HG02840 (cell line): ENCODE results near the gene TK2.
"Not testable (repeated sequence)": the region's sequence is repeated elsewhere in the genome, so short reads cannot be mapped to it uniquely, and the experiment has no call there.

ENCODE experiments used
- ATAC-seq: cut with Tn5 transposase; IDR thresholded peaks from one replicate; pipeline ENCODE4 v1.9.1; 2021; ENCODE audit warnings: mild to moderate bottlenecking, moderate library complexity, moderate number of reproducible peaks; ENCODE audit not compliant: unreplicated experiment, low FRiP score

Gene TK2

DNA sequence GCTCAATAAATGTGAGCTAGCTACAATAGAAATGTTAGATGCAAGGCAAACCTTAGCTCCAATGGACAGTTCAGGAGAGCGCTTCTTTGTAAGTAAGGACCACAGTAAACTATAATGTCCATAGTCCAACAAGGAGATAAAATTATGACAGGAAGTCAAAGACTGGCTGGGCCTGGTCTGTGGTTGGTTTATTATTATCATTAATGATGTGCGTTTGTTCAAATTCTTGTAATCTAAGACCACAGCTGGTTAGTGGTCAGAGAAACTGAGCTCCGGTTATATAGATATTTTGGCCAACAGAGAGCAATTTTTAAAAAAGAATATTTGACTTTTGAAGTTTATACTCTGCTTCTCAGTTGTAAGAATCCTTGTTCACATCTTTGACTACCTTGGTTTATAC, 24.6 kb upstream of the TK2 start:
- ATAC-seq, result no peak

DNA sequence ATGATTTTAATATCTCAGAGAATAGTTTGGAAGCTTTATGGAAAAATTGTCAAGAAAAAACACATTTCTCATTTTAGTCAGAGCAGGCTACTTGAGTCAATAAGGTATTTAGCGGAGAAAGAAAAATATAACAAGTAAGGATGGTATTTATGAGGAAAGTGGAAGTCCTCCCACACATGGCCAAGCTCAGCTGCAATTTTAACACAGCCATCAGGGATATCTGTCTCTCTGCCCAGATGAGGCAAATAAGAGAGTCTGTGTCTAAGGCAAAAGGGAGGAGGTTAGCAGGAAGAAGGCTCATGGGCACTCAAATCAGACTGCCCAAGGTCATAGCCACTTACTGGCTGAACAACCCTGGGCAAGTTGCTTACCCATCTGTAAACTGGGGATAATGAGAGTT, 24.2 kb upstream of the TK2 start:
- ATAC-seq, result no peak

DNA sequence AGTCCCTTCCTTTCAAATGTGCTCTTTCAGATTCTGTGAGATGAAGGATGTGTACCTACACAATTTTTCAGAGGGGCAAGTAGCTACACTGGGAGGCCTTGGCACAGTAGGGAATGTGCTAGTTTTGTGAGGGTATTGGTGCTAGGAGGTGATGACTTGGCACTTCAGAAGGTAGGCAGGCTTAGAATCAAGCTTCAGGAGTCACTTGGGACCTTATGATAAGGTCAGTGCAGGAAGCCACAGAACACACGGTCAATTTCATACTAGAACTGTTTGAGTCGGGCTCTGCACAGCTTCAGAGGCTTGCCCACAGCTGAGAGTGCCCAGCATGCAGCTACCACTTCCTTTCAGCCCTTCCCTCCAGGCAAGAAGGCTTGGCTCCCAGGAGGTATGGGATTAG, 22.4 kb upstream of the TK2 start:
- no peak for ATAC-seq

DNA sequence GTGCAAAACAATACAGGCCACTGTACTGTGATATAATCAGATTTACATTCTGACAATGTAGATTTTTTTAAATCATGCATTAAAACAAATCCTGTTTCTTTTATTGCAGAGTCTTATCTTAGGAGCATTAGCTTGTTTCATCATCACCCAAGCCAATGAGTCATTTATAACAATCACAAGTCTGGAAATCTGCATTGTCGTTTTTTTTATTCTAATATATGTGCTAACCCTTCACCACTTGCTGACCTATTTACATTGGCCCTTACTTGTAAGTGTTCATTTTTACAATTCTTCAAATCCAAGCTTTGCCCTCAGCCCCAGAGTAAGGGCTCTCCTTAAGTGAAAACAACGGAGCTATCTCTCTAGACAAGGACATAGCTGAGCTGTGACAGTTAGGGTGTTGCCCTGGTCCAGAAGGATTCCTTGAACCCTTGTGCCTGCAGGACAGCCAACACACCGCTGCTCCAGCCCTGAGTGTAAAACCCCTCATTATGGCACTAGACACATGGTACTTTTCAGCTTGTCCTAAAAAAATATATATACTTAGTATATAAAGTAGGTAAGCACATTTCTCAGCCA, 20.0 kb upstream of the TK2 start:
- no peak for ATAC-seq

DNA sequence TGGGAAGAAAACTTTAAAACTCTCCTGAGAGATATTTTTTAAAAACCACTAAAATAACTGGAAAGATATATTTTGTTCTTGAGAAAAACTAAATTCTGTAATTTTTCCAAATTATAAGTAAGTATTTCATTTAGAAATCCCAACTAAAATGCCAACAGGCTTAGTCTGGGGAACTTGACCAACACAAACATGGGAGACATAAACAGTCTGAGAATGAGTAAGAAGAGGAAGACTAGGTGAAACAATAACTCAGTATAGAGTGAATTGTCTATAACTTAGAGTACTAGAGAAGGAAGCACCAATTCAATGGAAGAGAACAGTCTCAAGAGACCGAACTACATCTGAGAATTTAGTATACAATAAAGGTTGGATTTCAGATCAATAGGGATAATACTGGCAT, 19.2 kb upstream of the TK2 start:
- ATAC-seq, result no peak

DNA sequence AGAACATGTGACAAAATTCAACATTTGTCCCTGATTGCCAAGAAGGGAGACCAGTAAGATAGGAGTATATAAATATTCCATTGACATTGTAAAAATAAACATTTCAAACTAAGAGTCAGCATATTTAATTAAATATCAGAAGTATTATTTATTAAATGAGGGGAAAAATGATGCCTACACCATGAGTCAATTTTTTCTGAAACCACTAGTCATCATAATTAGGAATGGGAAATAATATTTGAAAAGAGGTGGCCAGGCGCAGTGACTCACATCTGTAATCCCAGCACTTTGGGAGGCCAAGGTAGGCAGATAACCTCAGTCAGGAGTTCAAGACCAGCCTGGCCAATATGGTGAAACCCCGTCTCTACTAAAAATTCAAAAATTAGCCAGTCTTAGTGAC, 18.4 kb upstream of the TK2 start:
- no peak for ATAC-seq

DNA sequence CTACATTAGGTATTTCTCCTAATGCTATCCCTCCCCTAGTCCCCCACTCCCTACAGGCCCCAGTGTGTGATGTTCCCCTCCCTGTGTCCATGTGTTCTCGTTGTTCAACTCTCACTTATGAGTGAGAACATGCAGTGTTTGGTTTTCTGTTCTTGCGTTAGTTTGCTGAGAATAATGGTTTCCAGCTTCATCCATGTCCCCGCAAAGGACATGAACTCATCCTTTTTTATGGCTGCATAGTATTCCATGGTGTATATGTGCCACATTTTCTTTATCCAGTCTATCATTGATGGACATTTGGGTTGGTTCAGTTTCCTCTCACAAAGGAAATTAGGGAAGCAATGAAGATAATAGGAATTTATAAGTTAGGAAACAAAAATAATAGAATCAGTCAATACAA, 17.3 kb upstream of the TK2 start:
- ATAC-seq, result not testable (repeated sequence)

DNA sequence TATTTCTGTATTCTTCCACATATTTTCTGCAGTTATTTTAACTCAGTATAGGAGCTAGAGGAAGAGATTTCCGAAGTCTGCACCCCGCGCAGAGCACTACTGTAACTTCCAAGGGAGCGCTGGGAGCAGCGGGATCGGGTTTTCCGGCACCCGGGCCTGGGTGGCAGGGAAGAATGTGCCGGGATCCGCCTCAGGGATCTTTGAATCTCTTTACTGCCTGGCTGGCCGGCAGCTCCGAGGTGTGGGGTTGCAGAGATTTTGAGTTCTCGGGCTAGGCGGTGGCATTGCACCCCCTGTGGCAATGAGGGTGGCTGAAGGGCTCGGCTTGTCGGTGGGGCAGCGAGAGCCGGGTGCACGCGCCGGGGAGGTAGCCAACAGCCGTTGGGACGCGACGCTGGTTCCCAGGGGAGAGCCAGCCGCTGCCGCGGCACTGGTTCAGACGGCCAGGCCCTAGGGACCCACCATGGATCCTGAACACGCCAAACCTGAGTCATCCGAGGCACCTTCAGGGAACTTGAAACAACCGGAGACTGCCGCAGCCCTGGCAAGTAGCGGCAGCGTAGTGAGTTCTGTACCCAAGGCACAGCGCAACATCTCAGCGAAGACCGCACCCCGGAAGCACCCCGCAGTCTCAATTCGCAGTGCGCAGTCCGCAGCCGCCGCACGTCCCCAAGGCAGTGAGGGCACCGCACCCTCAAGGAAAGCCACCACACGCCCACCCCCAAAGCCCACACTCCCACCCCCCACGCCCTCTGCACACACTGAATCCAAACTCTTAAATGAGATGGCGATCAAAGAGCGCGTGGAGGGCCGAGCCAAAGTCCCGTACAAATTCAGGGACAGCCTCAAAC, 16.4 kb upstream of the TK2 start, which contains the start of gene CMTM1:
CMTM1 (plus strand) TSS at position 389 of the 851 bp plus-strand sequence; CDS start at position 464, 75 bp downstream.
- ATAC-seq, result no peak

DNA sequence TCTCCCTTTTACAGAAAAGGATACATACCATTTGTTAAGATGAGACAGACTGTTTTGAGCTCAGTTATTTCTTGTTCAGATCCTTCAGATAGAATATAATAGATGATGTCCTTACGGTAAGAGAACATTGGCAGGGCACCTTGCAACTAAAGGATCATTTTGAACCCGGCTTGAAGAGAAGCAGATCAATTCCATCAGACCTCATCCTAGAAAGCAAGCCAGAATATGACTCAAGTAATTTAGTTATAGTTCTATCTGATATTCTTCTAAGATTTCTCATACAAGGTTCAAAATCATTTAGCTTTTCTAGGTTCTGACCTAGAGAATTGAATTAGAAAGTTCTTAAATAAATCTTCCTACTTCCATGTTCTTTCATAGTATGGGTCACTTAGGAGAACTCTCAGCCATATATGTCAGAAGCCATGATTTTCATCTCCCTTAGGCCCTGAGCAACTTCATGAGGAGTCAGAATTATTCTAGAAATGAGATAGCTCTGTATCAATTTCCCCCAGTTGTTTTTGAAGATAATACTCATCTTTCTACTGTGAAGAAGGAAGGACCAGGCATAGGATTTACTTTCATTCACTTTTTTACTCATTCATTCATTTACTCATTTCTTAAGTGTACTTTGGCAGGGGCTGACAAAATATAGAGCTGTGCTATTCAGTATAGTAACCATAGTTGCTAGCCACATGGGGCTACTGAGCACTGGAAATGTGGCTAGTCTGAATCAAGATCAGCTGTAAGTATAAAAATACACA, 13.8 kb upstream of the TK2 start:
- no peak for ATAC-seq

DNA sequence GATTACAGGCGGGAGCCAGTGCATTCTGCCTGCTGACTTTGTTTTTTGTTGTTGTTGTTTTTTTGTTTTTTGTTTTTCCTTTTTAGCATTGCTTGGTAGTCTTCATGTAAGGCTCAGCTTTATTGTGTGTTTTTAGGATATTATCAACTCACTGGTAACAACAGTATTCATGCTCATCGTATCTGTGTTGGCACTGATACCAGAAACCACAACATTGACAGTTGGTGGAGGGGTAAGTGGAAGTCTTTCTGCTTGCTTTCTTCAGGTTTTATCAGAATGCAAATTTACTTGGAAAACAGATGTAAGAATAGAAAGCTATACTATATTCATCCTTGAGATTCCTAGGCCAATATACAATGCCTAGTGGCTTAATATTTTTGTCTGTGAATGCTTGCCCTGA, 13.1 kb upstream of the TK2 start:
- ATAC-seq, result no peak

DNA sequence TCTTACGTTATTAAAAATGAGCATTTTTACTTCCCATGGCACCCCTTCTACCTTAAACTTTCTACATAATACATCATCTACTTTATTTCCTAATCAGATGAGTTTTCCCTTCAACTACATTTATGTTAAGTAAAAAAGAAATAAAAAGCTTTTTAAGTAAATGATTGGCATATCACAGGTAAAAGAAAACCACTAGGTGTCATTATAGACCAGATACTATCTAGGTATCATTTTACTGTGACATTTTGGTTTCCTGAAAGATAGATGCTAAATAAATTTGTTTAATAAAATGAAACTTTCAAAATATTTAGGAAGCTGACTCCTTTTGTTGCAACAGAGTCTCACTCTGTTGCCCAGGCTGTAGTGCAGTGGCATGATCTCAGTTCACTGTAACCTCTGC, 12.5 kb upstream of the TK2 start:
- no peak for ATAC-seq

DNA sequence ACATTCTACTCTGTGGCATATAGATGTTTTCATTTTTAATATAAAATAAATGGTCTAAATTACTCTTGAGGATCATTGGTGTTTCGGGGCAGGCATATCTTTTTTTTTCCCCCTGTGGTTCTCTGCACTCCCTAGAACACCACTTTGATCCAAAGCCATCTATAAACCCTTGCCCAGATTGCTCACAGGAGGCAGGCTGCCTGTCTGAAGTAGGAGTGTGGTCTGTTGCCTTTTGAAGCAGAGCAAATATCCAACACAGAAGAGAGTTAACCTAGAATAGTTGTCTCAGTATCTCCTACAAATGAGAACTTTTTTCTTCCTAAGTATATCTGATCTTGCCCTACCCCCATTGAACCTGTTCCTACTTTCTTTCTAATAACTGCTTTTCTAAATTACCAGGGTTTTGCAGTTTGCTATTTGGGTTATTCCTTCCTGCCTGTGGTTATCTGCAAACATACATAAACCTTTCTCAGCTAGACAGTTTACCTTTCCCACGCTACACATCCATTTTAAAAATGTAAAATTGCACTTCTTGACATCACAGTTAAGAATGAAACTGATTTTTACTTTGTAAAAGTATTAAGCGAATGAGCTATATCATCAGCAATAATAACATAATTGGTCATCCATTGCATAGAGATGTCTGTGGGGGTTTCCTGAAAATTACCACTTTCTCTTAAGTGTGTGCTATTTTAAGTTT, 11.6 kb upstream of the TK2 start:
- ATAC-seq, result no peak

DNA sequence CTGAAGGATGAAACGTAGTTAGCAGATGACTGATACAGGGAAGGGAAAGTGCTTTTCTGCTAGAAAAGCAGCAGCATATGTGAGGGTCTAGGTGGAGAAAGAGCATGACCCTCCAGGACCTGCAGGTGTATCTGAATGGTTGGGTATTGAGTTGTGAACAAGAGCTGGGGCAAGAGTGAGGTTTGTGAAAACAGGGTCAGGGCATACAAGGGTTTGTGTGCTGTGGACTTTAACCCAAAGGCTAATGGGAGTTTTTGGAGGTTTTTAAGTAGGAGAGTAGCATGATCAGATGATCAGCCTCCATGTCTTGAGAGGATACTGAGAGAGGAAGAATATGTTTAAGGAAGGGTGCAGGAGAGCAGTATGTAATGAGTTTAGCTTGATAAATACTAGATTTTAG, 10.2 kb upstream of the TK2 start:
- ATAC-seq, result no peak

DNA sequence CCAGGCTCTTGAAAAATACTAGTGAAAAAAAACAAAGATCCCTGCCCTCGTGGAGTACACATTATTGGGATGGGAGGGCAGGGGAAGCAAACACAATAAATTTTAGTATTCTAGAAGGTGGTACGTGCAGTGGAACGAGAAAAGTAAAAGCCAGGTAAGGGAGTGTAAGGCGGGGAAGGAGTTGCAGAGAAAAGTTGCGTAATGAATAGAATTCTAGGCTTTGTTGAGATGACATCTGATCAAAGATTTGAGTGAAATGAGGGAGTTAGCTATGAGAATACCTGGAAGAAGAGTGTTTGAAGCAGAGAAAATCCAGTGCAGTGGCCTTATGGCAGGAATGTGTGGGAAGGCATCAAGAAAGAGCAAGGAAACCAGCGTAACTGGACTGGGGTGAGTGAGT, 4.6 kb upstream of the TK2 start:
- ATAC-seq, result no peak

DNA sequence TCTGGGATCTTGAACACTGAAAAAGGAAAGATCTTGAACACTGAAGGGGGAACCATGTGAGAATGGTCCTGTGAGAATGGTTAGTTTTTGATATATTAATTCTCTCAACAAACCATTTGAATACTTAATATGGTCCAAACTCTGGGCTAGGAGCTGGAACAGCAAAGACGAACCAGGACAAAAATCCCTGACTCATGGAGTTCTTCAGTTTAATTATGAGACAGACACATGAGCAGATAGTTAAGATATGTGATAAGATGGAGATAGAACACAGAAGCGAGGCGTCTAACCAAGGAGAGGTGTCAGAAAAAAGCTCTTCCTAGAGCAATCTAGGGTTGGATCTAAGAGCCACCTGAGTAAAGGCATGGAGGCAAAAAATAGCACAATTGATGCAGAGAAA, 4.1 kb upstream of the TK2 start:
- ATAC-seq, result no peak

DNA sequence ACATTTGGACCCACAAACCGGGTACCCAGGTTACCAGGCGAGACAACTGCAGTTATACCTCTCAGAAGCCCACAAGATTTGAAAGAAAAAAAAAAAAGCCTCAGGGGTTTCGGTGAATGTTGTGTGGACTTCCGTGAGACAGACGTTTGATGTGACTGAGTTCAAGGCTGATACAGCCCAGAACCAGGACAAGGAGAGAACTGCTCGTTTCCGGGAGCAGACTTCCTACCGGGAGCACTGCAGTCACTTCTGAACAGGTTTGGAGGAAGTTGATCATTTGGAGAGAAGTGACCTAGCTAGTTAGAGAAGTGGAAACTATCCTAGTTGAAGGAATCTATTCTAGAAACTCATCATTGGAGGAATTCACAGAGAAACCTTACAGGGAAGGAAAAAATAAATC, 3.3 kb upstream of the TK2 start:
- no peak for ATAC-seq

DNA sequence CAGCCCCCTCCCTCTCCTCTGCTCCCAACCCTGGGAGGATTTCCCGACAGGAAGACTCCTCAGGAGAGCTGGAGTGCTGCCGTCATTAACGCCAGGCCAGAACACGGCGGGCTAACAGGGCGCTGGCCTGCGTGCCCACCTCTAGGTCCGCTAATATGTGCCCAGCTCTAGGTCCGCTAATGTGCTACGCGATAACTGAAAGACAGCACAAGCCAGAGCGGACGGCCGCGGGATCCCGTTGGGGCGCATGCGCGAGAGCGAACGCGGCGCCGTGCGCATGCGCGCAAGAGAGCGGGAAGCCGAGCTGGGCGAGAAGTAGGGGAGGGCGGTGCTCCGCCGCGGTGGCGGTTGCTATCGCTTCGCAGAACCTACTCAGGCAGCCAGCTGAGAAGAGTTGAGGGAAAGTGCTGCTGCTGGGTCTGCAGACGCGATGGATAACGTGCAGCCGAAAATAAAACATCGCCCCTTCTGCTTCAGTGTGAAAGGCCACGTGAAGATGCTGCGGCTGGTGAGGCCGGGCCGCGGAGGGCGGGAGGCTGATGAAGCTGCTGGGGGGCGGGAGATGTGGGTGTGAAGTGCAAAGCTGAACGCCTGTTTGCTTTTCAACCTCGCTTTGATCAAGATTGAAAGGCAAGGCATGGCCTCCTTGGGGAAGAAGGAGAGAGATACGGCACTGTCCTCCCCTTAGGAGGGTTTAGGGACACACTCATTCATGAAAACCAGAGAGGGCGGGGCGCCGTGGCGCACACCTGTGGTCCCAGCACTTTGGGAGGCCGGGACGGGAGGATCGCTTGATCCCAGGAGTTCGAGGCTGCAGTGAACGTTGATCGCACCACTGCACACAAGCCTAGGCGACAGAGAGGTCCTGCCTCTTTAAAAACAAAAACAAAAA, 2.6 kb upstream of the TK2 start, which contains the start of gene CKLF:
CKLF (plus strand) TSS at position 291 of the 892 bp plus-strand sequence; CDS start at position 431, 140 bp downstream.
- peak; percentile 69 for ATAC-seq

DNA sequence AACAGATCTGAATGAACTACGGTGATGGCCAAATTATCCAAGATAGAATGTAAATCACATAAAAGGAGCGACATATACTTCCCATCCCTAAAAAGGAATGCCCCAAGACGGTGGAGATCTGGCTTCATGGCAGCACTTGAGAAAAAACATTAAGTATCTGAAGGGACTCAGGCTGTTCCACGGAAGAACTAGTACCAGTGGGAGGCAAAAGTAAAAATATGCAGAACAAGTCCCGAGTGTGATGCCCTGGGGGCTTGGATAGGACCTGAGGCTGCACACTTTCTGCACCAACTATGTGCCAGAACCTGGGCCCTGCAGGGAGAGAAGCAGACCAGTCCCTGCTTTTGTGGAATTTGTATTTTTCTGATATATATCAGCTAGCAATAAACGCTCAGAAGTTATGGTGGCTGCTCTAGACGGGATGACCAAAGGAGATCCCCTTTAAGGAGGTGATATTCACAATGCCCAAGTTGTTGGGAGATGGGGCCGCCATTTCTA, 1.9 kb upstream of the TK2 start:
- no peak for ATAC-seq

DNA sequence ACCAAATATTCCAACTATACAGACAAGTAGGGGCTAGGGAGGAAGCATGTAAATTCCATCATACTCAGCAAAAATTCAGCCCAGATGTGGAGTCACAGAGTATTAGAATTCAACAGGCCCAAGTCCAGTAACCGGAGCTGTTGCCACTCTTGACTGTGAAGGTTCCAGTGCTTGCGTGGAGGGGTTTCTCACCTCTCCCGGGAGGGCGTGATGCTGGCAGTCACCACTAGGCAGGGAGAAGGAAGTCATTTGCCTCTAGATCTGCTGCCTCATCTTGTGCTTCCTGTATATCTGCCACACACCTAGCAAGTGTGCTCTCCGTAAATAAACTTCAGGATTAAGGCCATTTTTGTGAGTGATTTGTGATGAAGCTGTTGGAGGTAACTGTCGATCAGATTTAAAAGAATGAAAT, 1.4 kb upstream of the TK2 start:
- no peak for ATAC-seq

DNA sequence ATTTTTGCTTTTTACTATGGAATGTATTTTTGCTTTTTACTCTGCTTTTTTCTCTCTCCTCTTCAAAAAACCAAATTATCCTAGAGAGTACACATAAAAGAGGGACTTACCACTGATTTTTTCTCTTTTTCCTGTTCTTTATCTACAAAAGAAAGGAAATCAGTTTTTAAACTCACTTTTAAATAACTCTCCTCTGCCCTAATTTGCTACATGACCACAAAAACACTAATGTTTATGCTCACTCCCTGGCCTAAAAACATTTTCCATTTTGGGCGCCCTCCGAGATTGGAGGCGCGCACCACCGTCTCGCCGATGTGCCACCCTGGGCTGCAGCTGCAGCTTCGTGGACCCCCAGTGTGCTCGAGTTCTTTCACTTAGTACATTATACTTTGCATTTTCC, 1.1 kb downstream of the TK2 start:
- no peak for ATAC-seq
